Activated B cell treated with CpG ODN at 0.5 μM for 24 hours (primary cell): ENCODE data around the gene SMAP1. TPM values are rescaled to one million over a fixed set of nuclear protein-coding genes. Genes with fewer than 3 reads are reported as not detected.

Experiments used
- ATAC-seq: fragments of 200-7000 bp; cut with Tn5 transposase; one replicate; pipeline ENCODE4 v1.10.0; 2021; ENCODE audit warnings: low read depth, mild to moderate bottlenecking, moderate library complexity
- CTCF ChIA-PET: fragments of 350-600 bp; sonication (Branson Sonifier 250); formaldehyde crosslinking; loops from one replicate; lab custom pipeline; 2021; ENCODE audit warnings: antibody characterized with exemption; lab: Charles Lee
- POLR2A ChIA-PET: fragments of 350-600 bp; sonication (Branson Sonifier 250); formaldehyde crosslinking; loops from one replicate; lab custom pipeline; 2021; ENCODE audit warnings: antibody characterized with exemption; lab: Charles Lee
- DNase-seq: peaks from one replicate; pipeline ENCODE4 v3.0.0; 2022
- H3K27ac Mint-ChIP-seq: one replicate; pipeline ENCODE4 v1.8.0; 2020; ENCODE audit warnings: mixed read lengths
- H3K27me3 Mint-ChIP-seq: one replicate; pipeline ENCODE4 v1.8.0; 2021; ENCODE audit warnings: mixed read lengths
- H3K36me3 Mint-ChIP-seq: one replicate; pipeline ENCODE4 v1.8.0; 2021; ENCODE audit warnings: low read depth, mixed read lengths
- H3K4me1 Mint-ChIP-seq: one replicate; pipeline ENCODE4 v1.8.0; 2021; ENCODE audit warnings: mixed read lengths
- H3K4me3 Mint-ChIP-seq: one replicate; pipeline ENCODE4 v1.8.0; 2020; ENCODE audit warnings: mild to moderate bottlenecking, mixed read lengths
- H3K9me3 Mint-ChIP-seq: one replicate; pipeline ENCODE4 v1.8.0; 2020; ENCODE audit warnings: mixed read lengths
- intact Hi-C: fragments of 100-400 bp; cut with micrococcal nuclease; formaldehyde crosslinking; loops from one replicate; pipeline ENCODE4 v1.15.1; 2024
- total RNA-seq: library from RNA; stranded (reverse); gene quantifications from 2 replicates; pipeline ENCODE4 v1.2.3, GENCODE V29; 2022
- TF ChIP-seq, protein P1 (sequence below): fragments of 200-600 bp; IDR thresholded peaks from one replicate; pipeline ENCODE4 v1.8.0; 2022; ENCODE audit warnings: antibody characterized with exemption, mild to moderate bottlenecking

SMAP1 gene
- total RNA-seq, 1 donor from 2014 or later: 21.6 TPM

DNA sequence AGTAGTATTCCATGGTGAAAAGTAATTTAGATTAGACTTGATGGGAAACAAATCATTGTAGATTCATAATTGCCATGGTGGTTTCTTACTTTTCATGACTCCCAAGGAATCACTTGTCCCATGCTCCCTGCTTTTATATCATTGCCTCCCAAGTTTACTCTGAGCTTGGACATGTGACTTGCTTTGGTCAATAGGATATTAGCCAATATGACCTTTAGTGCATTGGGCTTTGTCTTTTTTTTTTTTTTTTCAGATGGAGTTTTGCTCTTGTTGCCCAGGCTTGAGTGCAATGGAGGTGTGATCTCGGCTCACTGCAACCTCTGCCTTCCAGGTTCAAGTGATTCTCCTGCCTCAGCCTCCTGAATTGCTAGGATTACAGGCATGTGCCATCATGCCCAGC lies 15.5 kb upstream of the SMAP1 start:
- TF ChIP-seq, protein P1, sequence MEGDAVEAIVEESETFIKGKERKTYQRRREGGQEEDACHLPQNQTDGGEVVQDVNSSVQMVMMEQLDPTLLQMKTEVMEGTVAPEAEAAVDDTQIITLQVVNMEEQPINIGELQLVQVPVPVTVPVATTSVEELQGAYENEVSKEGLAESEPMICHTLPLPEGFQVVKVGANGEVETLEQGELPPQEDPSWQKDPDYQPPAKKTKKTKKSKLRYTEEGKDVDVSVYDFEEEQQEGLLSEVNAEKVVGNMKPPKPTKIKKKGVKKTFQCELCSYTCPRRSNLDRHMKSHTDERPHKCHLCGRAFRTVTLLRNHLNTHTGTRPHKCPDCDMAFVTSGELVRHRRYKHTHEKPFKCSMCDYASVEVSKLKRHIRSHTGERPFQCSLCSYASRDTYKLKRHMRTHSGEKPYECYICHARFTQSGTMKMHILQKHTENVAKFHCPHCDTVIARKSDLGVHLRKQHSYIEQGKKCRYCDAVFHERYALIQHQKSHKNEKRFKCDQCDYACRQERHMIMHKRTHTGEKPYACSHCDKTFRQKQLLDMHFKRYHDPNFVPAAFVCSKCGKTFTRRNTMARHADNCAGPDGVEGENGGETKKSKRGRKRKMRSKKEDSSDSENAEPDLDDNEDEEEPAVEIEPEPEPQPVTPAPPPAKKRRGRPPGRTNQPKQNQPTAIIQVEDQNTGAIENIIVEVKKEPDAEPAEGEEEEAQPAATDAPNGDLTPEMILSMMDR: no peak

DNA sequence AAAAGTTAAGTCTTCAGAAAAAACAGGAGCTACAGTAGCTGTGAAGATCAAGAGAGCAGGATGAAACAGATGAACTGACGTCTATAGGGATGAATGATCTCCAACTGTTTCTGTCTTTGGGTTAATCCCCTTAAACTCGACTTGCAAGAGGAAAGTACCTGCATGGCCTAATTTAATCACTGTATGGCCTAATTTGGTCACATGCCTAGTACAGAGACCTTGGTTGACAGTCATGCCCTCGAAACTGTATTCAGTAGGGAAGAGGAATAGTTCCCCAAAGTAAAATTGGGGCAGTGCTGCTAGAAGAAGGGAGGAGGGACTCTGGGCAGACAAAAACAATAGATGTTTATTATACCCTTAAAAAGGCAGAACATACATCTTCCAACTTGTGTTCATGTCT lies 10.0 kb upstream of the SMAP1 start:
- H3K27ac Mint-ChIP-seq: no peak overlapping the region
- ChIA-PET POLR2A (interaction anchor here (0.8 kb wide), 1 partner anchor 10 kb away, joined by 3 read pairs; the partner anchor contains the start of gene SMAP1), CTCF (interaction anchor here (0.7 kb wide), 1 partner anchor 28 kb away, joined by 3 read pairs; no protein-coding TSS in a partner anchor)
- intact Hi-C loops: no loop called here
- no peak overlapping the region for H3K4me3 Mint-ChIP-seq
- H3K4me1 Mint-ChIP-seq: no peaks in the 10 kb centered on the region
- H3K36me3 Mint-ChIP-seq: no peaks in the 10 kb centered on the region
- no peaks in the 10 kb centered on the region for H3K9me3 Mint-ChIP-seq
- TF ChIP-seq, protein P1: no peak
- DNase-seq (no peak), ATAC-seq (no peak)
- H3K27me3 Mint-ChIP-seq: peaks cover 15% of the 10 kb centered on the region

More for the DNA sequence above, 15.5 kb upstream of the SMAP1 start:
- ATAC-seq: no peak
- intact Hi-C loops: no loop called here
- DNase-seq: no peak
- Mint-ChIP-seq H3K4me3 (no peak overlapping the region), H3K36me3 (no peaks in the 10 kb centered on the region), H3K9me3 (no peaks in the 10 kb centered on the region), H3K27me3 (no peaks in the 10 kb centered on the region), H3K27ac (no peak overlapping the region), H3K4me1 (no peaks in the 10 kb centered on the region)
- CTCF ChIA-PET: no interaction called here
- POLR2A ChIA-PET: no interaction called here

DNA sequence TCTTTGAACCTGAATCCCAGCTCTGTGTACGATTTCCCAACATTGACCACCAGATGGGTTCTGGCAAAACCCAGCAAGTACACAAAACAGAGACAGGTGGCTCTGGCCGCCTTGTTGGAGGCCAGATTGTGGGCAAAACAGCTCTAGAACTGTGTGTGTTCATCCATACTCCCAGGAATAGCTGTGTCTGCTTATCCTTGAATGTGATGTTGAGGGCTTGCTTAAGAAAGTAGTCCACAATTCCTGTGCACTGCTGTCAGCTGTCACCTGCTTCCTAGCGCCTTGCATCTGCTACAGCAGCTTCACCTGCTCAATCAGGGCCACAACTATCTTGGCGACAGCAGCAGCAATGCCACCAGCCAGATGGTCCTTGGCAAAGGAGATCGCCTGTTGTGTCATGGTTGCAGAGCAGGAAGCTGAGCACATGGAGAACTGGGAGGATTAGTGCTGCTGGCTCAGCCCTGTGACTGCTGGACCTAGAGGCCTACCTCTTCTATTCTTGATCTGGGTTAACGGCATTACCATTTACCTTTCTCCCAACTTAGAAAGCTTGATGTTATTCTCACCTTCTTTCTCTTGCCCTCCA lies 3.7 kb upstream of the SMAP1 start:
- ATAC-seq (no peak), DNase-seq (no peak)
- peaks cover 15% of the 10 kb centered on the region for H3K27me3 Mint-ChIP-seq
- H3K9me3 Mint-ChIP-seq: no peaks in the 10 kb centered on the region
- no peak overlapping the region for H3K27ac Mint-ChIP-seq
- CTCF ChIA-PET: interaction anchor here (1.4 kb wide), 1 partner anchor 23 kb away, joined by 3 read pairs; no protein-coding TSS in a partner anchor
- peaks cover 15% of the 10 kb centered on the region for H3K4me1 Mint-ChIP-seq
- intact Hi-C loops: no loop called here
- TF ChIP-seq, protein P1: no peak
- H3K36me3 Mint-ChIP-seq: no peaks in the 10 kb centered on the region
- H3K4me3 Mint-ChIP-seq: no peak overlapping the region
- POLR2A ChIA-PET: no interaction called here

DNA sequence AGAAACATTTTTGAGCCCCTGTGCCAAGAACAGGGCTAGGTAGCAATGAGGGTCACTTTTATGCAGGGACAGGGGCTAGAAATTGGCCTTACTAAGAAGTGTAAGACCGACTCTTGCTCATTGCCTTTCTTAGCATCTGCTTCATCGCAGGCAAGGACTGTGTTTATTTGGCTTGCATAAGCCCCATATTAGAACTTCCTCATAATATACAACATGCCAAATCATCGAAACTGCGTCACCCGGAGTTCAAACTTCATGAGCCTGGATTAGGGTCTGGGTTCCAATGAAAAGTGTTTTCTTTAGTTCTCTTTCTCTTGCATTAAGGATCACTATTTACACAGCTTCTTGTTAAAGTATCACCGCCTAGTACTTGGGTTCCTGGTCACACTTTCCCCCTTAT lies 977 bp upstream of the SMAP1 start:
- no peaks in the 10 kb centered on the region for H3K9me3 Mint-ChIP-seq
- no peak for ATAC-seq
- peak overlapping the region; percentile 33 for H3K4me3 Mint-ChIP-seq
- H3K27me3 Mint-ChIP-seq: peaks cover 9% of the 10 kb centered on the region
- intact Hi-C loops: loop anchor here (1.0 to 5.0 kb wide), 4 partner anchors 20 to 869 kb away; partner anchors contain the start of genes FAM135A, LMBRD1 and OGFRL1
- H3K27ac Mint-ChIP-seq: peak overlapping the region; percentile 92
- ChIA-PET CTCF (interaction anchor here (1.9 to 3.5 kb wide), 2 partner anchors 20 to 100 kb away, joined by 6 to 18 read pairs; partner anchors contain the start of gene SDHAF4), POLR2A (interaction anchor here (1.3 to 3.2 kb wide), 4 partner anchors 100 to 254 kb away, joined by 4 to 21 read pairs (median 12); partner anchors contain the start of genes FAM135A and SDHAF4)
- TF ChIP-seq, protein P1: no peak
- peaks cover 32% of the 10 kb centered on the region for H3K4me1 Mint-ChIP-seq
- DNase-seq: no peak
- H3K36me3 Mint-ChIP-seq: no peaks in the 10 kb centered on the region

DNA sequence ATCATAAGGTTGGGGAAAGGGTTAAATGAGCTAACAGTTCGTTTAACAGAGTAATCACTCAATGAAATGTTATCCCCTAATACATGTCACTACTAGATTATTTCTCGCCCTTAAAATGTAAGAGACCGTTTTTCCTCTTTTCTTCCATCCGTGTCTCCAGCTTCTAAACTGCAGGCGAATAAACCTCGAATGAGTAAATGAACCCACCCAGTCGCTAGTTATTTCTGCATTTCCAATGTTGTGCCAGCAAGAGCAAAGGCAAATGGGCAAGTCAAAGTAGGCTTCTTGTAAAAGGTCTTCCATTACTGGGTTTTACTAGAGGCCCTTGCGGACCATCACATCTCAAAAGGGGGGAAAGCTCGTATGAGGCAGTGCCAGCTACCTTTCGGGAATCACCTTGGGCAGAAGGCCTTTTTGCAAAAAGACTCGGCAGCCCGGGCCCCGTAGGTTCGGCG lies 400 bp upstream of the SMAP1 start:
- H3K27me3 Mint-ChIP-seq: peaks cover 4% of the 10 kb centered on the region
- H3K27ac Mint-ChIP-seq: peak overlapping the region; percentile 92
- intact Hi-C loops: loop anchor here (1.0 to 5.0 kb wide), 4 partner anchors 19 to 870 kb away; partner anchors contain the start of genes FAM135A, LMBRD1 and OGFRL1
- ATAC-seq (no peak), DNase-seq (no peak)
- H3K4me3 Mint-ChIP-seq: peak overlapping the region; percentile 85
- H3K9me3 Mint-ChIP-seq: no peaks in the 10 kb centered on the region
- POLR2A ChIA-PET: interaction anchor here (0.5 to 3.2 kb wide), 7 partner anchors 10 to 254 kb away, joined by 3 to 21 read pairs (median 4); partner anchors contain the start of genes FAM135A and SDHAF4
- H3K4me1 Mint-ChIP-seq: peaks cover 36% of the 10 kb centered on the region
- H3K36me3 Mint-ChIP-seq: no peaks in the 10 kb centered on the region
- CTCF ChIA-PET: interaction anchor here (1.9 to 3.5 kb wide), 2 partner anchors 19 to 101 kb away, joined by 6 to 18 read pairs; partner anchors contain the start of gene SDHAF4
- TF ChIP-seq, protein P1: no peak
